COR-L47 (cell line): Measurements from ENCODE around the gene CCR7.

Source experiments
- DNase-seq: peaks from one replicate; lab custom pipeline; 2025; lab: John Stamatoyannopoulos, UW

The CCR7 gene

GRCh38 chr17:40562838-40563219 lies 2.4 kb downstream of the CCR7 start:
- no peak for DNase-seq

GRCh38 chr17:40561871-40562611 lies 3.2 kb downstream of the CCR7 start:
- no peak for DNase-seq

GRCh38 chr17:40561294-40561870 lies 3.9 kb downstream of the CCR7 start:
- DNase-seq: no peak

GRCh38 chr17:40560592-40561293 lies 4.5 kb downstream of the CCR7 start:
- no peak for DNase-seq

- DNase-seq: peak; percentile 87
Measured at GRCh38 chr17:40559954-40560591, 5.2 kb downstream of the CCR7 start.

- no peak for DNase-seq
Measured at GRCh38 chr17:40559564-40559916, 5.7 kb downstream of the CCR7 start.

- no peak for DNase-seq
Measured at GRCh38 chr17:40558890-40559563, 6.2 kb downstream of the CCR7 start.

- DNase-seq: no peak
Measured at GRCh38 chr17:40558300-40558889, 6.9 kb downstream of the CCR7 start.

- no peak for DNase-seq
Measured at GRCh38 chr17:40557531-40558299, 7.6 kb downstream of the CCR7 start.

- no peak for DNase-seq
Measured at GRCh38 chr17:40556884-40557414, 8.3 kb downstream of the CCR7 start.

- DNase-seq: no peak
Measured at GRCh38 chr17:40556198-40556661, 9.0 kb downstream of the CCR7 start.

- no peak for DNase-seq
Measured at GRCh38 chr17:40555296-40556190, 9.7 kb downstream of the CCR7 start.

- no peak for DNase-seq
Measured at GRCh38 chr17:40554646-40555295, 10.5 kb downstream of the CCR7 start.

GRCh38 chr17:40553694-40554534 lies 11.4 kb downstream of the CCR7 start:
- DNase-seq: no peak

GRCh38 chr17:40552806-40553693 lies 12.2 kb downstream of the CCR7 start:
- no peak for DNase-seq

GRCh38 chr17:40551879-40552768 lies 13.1 kb downstream of the CCR7 start:
- DNase-seq: no peak
